Brain microvascular endothelial cell (primary cell): ENCODE measurements around the gene BMAL1.
A peak's percentile ranks its signal among the peaks of the same experiment; 100 is the strongest.

Experiments used
- DNase-seq: peaks from one replicate; pipeline ENCODE4 v3.0.0-alpha.2; 2020
- H3K27ac ChIP-seq: fragments of 250-450 bp; sonication (Bioruptor Pico); 2 replicates; pipeline ENCODE4 v1.5.1; 2020; ENCODE audit warnings: mild to moderate bottlenecking, moderate library complexity
- H3K27me3 ChIP-seq: fragments of 250-450 bp; sonication (Bioruptor Pico); replicated peaks from 2 replicates; pipeline ENCODE4 v1.5.1; 2020; ENCODE audit warnings: mild to moderate bottlenecking
- H3K36me3 ChIP-seq: fragments of 250-450 bp; sonication (Bioruptor Pico); replicated peaks from 2 replicates; pipeline ENCODE4 v1.5.1; 2020; ENCODE audit warnings: mild to moderate bottlenecking
- H3K4me3 ChIP-seq: 2 replicates; pipeline ENCODE4 v1.5.1; 2011; ENCODE audit warnings: low read depth, mild to moderate bottlenecking, control low read depth, low read length, moderate library complexity
- in situ Hi-C: cut with HindIII; loops from 2 replicates; pipeline ENCODE4 v1.10.0; 2017; ENCODE audit warnings: low sequenced_read_pairs, low pct_ligation_motif_present
- TF ChIP-seq, protein P1 (sequence below): IDR thresholded peaks from 2 replicates; pipeline ENCODE4 v1.5.1; 2011; ENCODE audit warnings: low read depth, mild to moderate bottlenecking, moderate library complexity, low read length, control low read depth, inconsistent platforms; ENCODE audit errors: missing control alignments

The BMAL1 gene

DNA sequence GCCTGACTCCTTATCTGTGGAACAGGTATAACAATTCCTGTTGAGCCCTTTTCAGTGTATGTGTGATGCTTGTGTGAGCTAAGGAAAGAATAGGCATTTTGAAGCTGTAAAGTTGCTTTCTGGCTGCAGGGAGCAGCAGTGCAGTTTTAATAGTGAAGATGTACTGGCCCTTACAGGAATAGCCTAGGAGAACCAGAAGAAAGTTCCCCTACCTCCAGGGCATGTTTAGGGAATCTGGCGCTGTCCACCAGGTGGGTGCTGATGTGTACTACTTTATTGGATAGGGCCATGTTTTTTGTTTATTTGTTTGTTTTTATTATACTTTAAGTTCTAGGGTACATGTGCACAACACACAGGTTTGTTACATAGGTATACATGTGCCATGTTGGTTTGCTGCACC lies 11.5 kb downstream of the BMAL1 start:
- H3K27ac ChIP-seq: no peak overlapping the region
- in situ Hi-C loops: no loop called here
- TF ChIP-seq, protein P1, sequence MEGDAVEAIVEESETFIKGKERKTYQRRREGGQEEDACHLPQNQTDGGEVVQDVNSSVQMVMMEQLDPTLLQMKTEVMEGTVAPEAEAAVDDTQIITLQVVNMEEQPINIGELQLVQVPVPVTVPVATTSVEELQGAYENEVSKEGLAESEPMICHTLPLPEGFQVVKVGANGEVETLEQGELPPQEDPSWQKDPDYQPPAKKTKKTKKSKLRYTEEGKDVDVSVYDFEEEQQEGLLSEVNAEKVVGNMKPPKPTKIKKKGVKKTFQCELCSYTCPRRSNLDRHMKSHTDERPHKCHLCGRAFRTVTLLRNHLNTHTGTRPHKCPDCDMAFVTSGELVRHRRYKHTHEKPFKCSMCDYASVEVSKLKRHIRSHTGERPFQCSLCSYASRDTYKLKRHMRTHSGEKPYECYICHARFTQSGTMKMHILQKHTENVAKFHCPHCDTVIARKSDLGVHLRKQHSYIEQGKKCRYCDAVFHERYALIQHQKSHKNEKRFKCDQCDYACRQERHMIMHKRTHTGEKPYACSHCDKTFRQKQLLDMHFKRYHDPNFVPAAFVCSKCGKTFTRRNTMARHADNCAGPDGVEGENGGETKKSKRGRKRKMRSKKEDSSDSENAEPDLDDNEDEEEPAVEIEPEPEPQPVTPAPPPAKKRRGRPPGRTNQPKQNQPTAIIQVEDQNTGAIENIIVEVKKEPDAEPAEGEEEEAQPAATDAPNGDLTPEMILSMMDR: peak; percentile 8
- DNase-seq: peak; percentile 17
- no peak overlapping the region for H3K4me3 ChIP-seq
- no peaks in the 10 kb centered on the region for H3K36me3 ChIP-seq
- H3K27me3 ChIP-seq: no peaks in the 10 kb centered on the region

DNA sequence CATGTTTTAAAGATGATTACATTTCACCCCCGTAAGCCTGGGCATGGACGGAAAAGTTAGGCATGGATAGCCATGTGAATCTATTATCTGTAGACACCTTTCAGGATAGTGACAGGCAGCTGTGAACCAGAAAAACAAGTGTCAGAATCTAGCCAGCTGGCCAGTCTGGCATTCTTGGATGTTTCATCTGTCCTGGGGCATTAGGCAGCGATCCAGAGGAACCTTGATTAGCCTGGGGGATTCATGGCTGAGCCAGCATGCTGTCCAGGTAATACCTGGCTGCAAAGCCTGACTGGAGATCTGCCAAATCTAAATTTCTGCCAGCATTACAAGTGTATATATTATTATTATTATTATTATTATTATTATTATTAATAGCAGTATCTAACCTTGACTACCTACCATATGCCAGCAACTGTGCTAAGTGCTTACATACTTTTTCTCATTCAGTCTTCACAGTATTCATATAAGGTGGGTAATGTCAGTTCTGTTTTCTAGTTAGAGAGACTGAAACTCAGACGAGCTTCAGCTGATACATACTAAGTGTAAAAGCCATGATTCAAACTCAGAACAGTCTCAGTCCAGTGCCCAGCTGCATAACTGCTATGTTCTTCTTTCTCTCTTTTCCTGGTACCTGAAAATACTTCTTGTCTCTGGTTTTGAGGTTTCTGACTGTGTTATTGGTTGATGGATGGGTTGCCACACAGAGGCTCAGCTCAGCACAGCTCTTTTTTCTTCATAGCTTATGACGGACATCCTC lies 12.8 kb downstream of the BMAL1 start:
- Histone ChIP-seq H3K27me3 (no peaks in the 10 kb centered on the region), H3K27ac (no peak overlapping the region), H3K36me3 (no peaks in the 10 kb centered on the region), H3K4me3 (no peak overlapping the region)
- TF ChIP-seq, protein P1: no peak
- in situ Hi-C loops: no loop called here
- DNase-seq: no peak

DNA sequence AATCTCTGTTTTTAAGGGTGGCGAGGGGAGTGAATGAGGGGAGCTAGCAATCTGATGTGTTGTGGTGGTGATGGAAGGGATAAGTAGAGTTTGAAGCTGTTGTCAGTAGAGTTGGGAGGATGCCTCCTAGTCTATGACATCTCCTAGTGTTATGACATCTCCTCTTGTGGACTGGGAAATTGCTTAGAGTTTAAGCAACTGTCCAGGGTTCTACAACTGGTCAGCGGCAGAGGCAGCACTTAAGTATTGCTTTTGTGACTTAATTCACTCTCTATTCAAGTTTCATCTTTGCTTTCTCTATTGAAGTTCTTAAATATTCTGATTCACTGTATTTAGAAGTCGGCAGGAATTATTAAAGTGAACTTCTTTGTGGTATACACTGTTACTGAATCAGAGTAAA lies 13.8 kb downstream of the BMAL1 start:
- H3K36me3 ChIP-seq: no peaks in the 10 kb centered on the region
- no peak overlapping the region for H3K27ac ChIP-seq
- DNase-seq: no peak
- no peak overlapping the region for H3K4me3 ChIP-seq
- TF ChIP-seq, protein P1: no peak
- in situ Hi-C loops: no loop called here
- H3K27me3 ChIP-seq: no peaks in the 10 kb centered on the region

- TF ChIP-seq, protein P1: no peak
- in situ Hi-C loops: no loop called here
- DNase-seq: no peak
- H3K27ac ChIP-seq: no peak overlapping the region
- no peak overlapping the region for H3K4me3 ChIP-seq
- H3K36me3 ChIP-seq: no peaks in the 10 kb centered on the region
- no peaks in the 10 kb centered on the region for H3K27me3 ChIP-seq
Observed at GRCh38 chr11:13291800-13292199, 14.2 kb downstream of the BMAL1 start.

GRCh38 chr11:13292970-13293369 lies 15.4 kb downstream of the BMAL1 start:
- H3K36me3 ChIP-seq: no peaks in the 10 kb centered on the region
- DNase-seq: no peak
- H3K4me3 ChIP-seq: no peak overlapping the region
- TF ChIP-seq, protein P1: no peak
- no peak overlapping the region for H3K27ac ChIP-seq
- in situ Hi-C loops: no loop called here
- H3K27me3 ChIP-seq: no peaks in the 10 kb centered on the region

GRCh38 chr11:13294178-13294577 lies 16.6 kb downstream of the BMAL1 start:
- DNase-seq: no peak
- Histone ChIP-seq H3K36me3 (no peaks in the 10 kb centered on the region), H3K27me3 (no peaks in the 10 kb centered on the region), H3K27ac (no peak overlapping the region), H3K4me3 (no peak overlapping the region)
- TF ChIP-seq, protein P1: no peak
- in situ Hi-C loops: no loop called here
